GM21529 (cell line): ENCODE measurements around the gene AGAP1.

Source experiments
- ATAC-seq: cut with Tn5 transposase; IDR thresholded peaks from one replicate; pipeline ENCODE4 v1.9.1; 2021; ENCODE audit not compliant: unreplicated experiment

The AGAP1 gene

GRCh38 chr2:235784788-235785187, 290.9 kb downstream of the AGAP1 start:
- no peak for ATAC-seq

GRCh38 chr2:235789552-235789951, 295.7 kb downstream of the AGAP1 start:
- no peak for ATAC-seq

- no peak for ATAC-seq
These were observed 299.4 kb downstream of the AGAP1 start for GRCh38 chr2:235793163-235793752.

GRCh38 chr2:235799281-235799680, 305.4 kb downstream of the AGAP1 start:
- no peak for ATAC-seq

GRCh38 chr2:235802542-235802941, 308.7 kb downstream of the AGAP1 start:
- no peak for ATAC-seq

- ATAC-seq = no peak
These were observed 309.2 kb downstream of the AGAP1 start for GRCh38 chr2:235803028-235803427.

GRCh38 chr2:235804676-235805075, 310.8 kb downstream of the AGAP1 start:
- ATAC-seq = no peak

- no peak for ATAC-seq
These were observed 313.3 kb downstream of the AGAP1 start for GRCh38 chr2:235806986-235807750.

GRCh38 chr2:235808366-235808765, 314.5 kb downstream of the AGAP1 start:
- no peak for ATAC-seq

- no peak for ATAC-seq
These were observed 316.4 kb downstream of the AGAP1 start for GRCh38 chr2:235810252-235810651.

GRCh38 chr2:235810846-235811245, 317.0 kb downstream of the AGAP1 start:
- ATAC-seq = no peak

GRCh38 chr2:235811446-235812184, 317.8 kb downstream of the AGAP1 start:
- ATAC-seq = no peak

GRCh38 chr2:235812185-235812665, 318.4 kb downstream of the AGAP1 start:
- ATAC-seq = no peak

GRCh38 chr2:235813398-235813797, 319.6 kb downstream of the AGAP1 start:
- ATAC-seq = no peak

GRCh38 chr2:235820571-235820970, 326.7 kb downstream of the AGAP1 start:
- no peak for ATAC-seq

GRCh38 chr2:235824331-235824730, 330.5 kb downstream of the AGAP1 start:
- no peak for ATAC-seq

GRCh38 chr2:235825946-235826345, 332.1 kb downstream of the AGAP1 start:
- no peak for ATAC-seq

- no peak for ATAC-seq
These were observed 333.0 kb downstream of the AGAP1 start for GRCh38 chr2:235826826-235827225.

- no peak for ATAC-seq
These were observed 333.7 kb downstream of the AGAP1 start for GRCh38 chr2:235827585-235827992.

- no peak for ATAC-seq
These were observed 335.9 kb downstream of the AGAP1 start for GRCh38 chr2:235829726-235830125.

GRCh38 chr2:235831755-235832154, 337.9 kb downstream of the AGAP1 start:
- no peak for ATAC-seq

- ATAC-seq = no peak
These were observed 339.1 kb downstream of the AGAP1 start for GRCh38 chr2:235832941-235833340.
